Right lobe of liver (tissue), 4 donors: Measurements from ENCODE around the gene RBMS2.

ENCODE experiments used
- CTCF ChIP-seq, 4 donors: fragments of 200-600 bp in 3 of 4; fragments of 450-650 bp in 1 of 4; IDR thresholded peaks; one replicate each; pipeline versions ENCODE4 v1.5.1 to v1.8.0; 2016 to 2022; ENCODE audit warnings: antibody characterized with exemption in 4 of 4, mild to moderate bottlenecking in 2 of 4
- POLR2A ChIP-seq: fragments of 450-650 bp; IDR thresholded peaks from one replicate; pipeline ENCODE4 v1.6.1; 2017; ENCODE audit warnings: antibody characterized with exemption, mild to moderate bottlenecking
- donor health status: DM: no; HTN: no; CAD: no.
- donor health status: DM: no; HTN: no; CAD: no.
- donor health status: DM: no; HTN: yes; CAD: no.

GRCh38 chr12:56589783-56590182 is 68.2 kb downstream of the RBMS2 start:
- TF ChIP-seq CTCF (IDR thresholded peaks at IDR 0.05) (no peak), POLR2A (no peak)
